H1 (cell line): ENCODE results near the gene ZNF726. TPM values are rescaled to one million over a fixed set of nuclear protein-coding genes. Genes with fewer than 3 reads are reported as not detected.

Experiments used
- CTCF ChIA-PET: fragments of 300-600 bp; sonication (Branson Sonifier 250); formaldehyde crosslinking; loops from one replicate; lab custom pipeline; 2021; ENCODE audit not compliant: partially characterized antibody; lab: Charles Lee
- POLR2A ChIA-PET: fragments of 300-600 bp; sonication (Branson Sonifier 250); formaldehyde crosslinking; loops from one replicate; lab custom pipeline; 2021; ENCODE audit warnings: inconsistent platforms; ENCODE audit not compliant: partially characterized antibody; lab: Charles Lee
- DNase-seq, 2 experiments: peaks; one replicate each; pipeline versions ENCODE4 v3.0.0 to v3.0.0-alpha.2; 2010 to 2022; ENCODE audit warnings: low spot score in 2 of 2, low read depth in 1 of 2, mixed read lengths in 1 of 2
- FAIRE-seq: peaks from 2 replicates; lab custom pipeline; 2011; peaks lifted over from hg19 to GRCh38; lab: Jason Lieb, UNC
- H2AFZ ChIP-seq: 2 replicates; pipeline ENCODE4 v1.8.1; 2012; ENCODE audit warnings: low read length, inconsistent platforms
- H2AK5ac ChIP-seq: 2 replicates; pipeline ENCODE4 v1.6.1; 2013; ENCODE audit warnings: low read depth, low read length
- H2BK120ac ChIP-seq: replicated peaks from 2 replicates; pipeline ENCODE3; 2013; ENCODE audit warnings: low read depth, low read length, inconsistent platforms
- H2BK12ac ChIP-seq: 2 replicates; pipeline ENCODE4 v1.6.1; 2013; ENCODE audit warnings: low read depth, low read length
- H2BK15ac ChIP-seq: 2 replicates; pipeline ENCODE4 v1.6.1; 2013; ENCODE audit warnings: low read length
- H2BK20ac ChIP-seq: 2 replicates; pipeline ENCODE4 v1.6.1; 2013; ENCODE audit warnings: low read length
- H2BK5ac ChIP-seq: 2 replicates; pipeline ENCODE4 v1.6.1; 2013; ENCODE audit warnings: low read depth, low read length
- H3K14ac ChIP-seq: 2 replicates; pipeline ENCODE4 v1.6.1; 2013; ENCODE audit warnings: inconsistent platforms; ENCODE audit not compliant: insufficient read length
- H3K18ac ChIP-seq: 2 replicates; pipeline ENCODE4 v1.6.1; 2013; ENCODE audit warnings: low read length; ENCODE audit errors: extremely low read depth
- H3K23ac ChIP-seq: 2 replicates; pipeline ENCODE4 v1.6.1; 2013; ENCODE audit warnings: inconsistent platforms; ENCODE audit not compliant: insufficient read length
- H3K23me2 ChIP-seq: 2 replicates; pipeline ENCODE4 v1.6.1; 2013; ENCODE audit warnings: low read depth, low read length
- H3K27ac ChIP-seq: 2 replicates; pipeline ENCODE4 v1.6.1; 2011; ENCODE audit warnings: low read depth, low read length, inconsistent platforms
- H3K27me3 ChIP-seq, 4 experiments: replicated peaks in 1 of 4; 1 replicate in 1 of 4; 2 replicates in 3 of 4; pipeline versions ENCODE4 v1.6.1 to v1.8.1; 2011 to 2013; ENCODE audit warnings: low read length in 3 of 4, mild to moderate bottlenecking in 3 of 4, inconsistent platforms in 2 of 4, mixed read lengths in 2 of 4, moderate library complexity in 1 of 4; ENCODE audit not compliant: control insufficient read depth in 3 of 4, insufficient read depth in 3 of 4; ENCODE audit errors: extremely low read depth in 1 of 4
- H3K36me3 ChIP-seq, 4 experiments: 2 replicates each; pipeline versions ENCODE4 v1.6.1 to v1.8.1; 2011 to 2013; ENCODE audit warnings: mild to moderate bottlenecking in 4 of 4, low read length in 3 of 4, moderate library complexity in 2 of 4, control low read depth in 1 of 4, inconsistent platforms in 1 of 4; ENCODE audit not compliant: insufficient read depth in 4 of 4, control insufficient read depth in 2 of 4
- H3K4ac ChIP-seq: replicated peaks from 2 replicates; pipeline ENCODE3; 2013; ENCODE audit warnings: low read length, low read depth, mixed read lengths, inconsistent platforms; ENCODE audit not compliant: insufficient read length
- H3K4me1 ChIP-seq, 4 experiments: replicated peaks in 1 of 4; 1 replicate in 1 of 4; 2 replicates in 3 of 4; pipeline versions ENCODE4 v1.6.1 to v1.8.1; 2011 to 2013; ENCODE audit warnings: low read length in 3 of 4, inconsistent platforms in 2 of 4, mixed read lengths in 1 of 4; ENCODE audit not compliant: insufficient read depth in 4 of 4, control insufficient read depth in 3 of 4
- H3K4me2 ChIP-seq, 2 experiments: 2 replicates each; pipeline versions ENCODE4 v1.6.1 to v1.8.1; 2011 to 2013; ENCODE audit warnings: low read depth in 2 of 2, low read length in 2 of 2, control low read depth in 1 of 2, inconsistent platforms in 1 of 2, mild to moderate bottlenecking in 1 of 2; ENCODE audit not compliant: insufficient read depth in 1 of 2
- H3K4me3 ChIP-seq, 4 experiments: fragments of 200-600, 300-600 bp in 1 of 4; sonication (generic), shearing (Covaris generic), sonication (Bioruptor Twin) in 1 of 4; 2 replicates each; pipeline versions ENCODE4 v1.5.1 to v1.8.1; 2011 to 2016; ENCODE audit warnings: low read length in 4 of 4, low read depth in 3 of 4, control low read depth in 2 of 4, inconsistent platforms in 2 of 4, mild to moderate bottlenecking in 2 of 4, mixed read lengths in 1 of 4, moderate library complexity in 1 of 4; ENCODE audit not compliant: insufficient read depth in 2 of 4; ENCODE audit errors: extremely low read depth in 1 of 4
- H3K56ac ChIP-seq: replicated peaks from 2 replicates; pipeline ENCODE3; 2013; ENCODE audit warnings: low read depth, mild to moderate bottlenecking, mixed read lengths, low read length, inconsistent platforms; ENCODE audit not compliant: insufficient read length
- H3K79me1 ChIP-seq: 2 replicates; pipeline ENCODE4 v1.6.1; 2013; ENCODE audit warnings: low read depth, low read length, control low read depth
- H3K79me2 ChIP-seq, 2 experiments: 2 replicates each; pipeline versions ENCODE4 v1.6.1 to v1.8.1; 2012 to 2013; ENCODE audit warnings: low read length in 2 of 2, mild to moderate bottlenecking in 2 of 2, inconsistent platforms in 1 of 2; ENCODE audit not compliant: insufficient read depth in 2 of 2, control insufficient read depth in 1 of 2
- H3K9ac ChIP-seq, 4 experiments: replicated peaks in 1 of 4; 1 replicate in 1 of 4; 2 replicates in 3 of 4; pipeline versions ENCODE4 v1.6.1 to v1.8.1; 2011 to 2013; ENCODE audit warnings: low read depth in 3 of 4, low read length in 3 of 4, control low read depth in 2 of 4, mild to moderate bottlenecking in 2 of 4, moderate library complexity in 2 of 4, inconsistent platforms in 1 of 4; ENCODE audit errors: extremely low read depth in 1 of 4
- H3K9me3 ChIP-seq, 2 experiments: 2 replicates each; pipeline versions ENCODE4 v1.6.1 to v1.8.1; 2012 to 2013; ENCODE audit warnings: mild to moderate bottlenecking in 2 of 2, moderate library complexity in 2 of 2, control low read depth in 1 of 2, inconsistent platforms in 1 of 2, low read depth in 1 of 2, low read length in 1 of 2, mixed read lengths in 1 of 2; ENCODE audit not compliant: insufficient read depth in 2 of 2
- H4K20me1 ChIP-seq, 2 experiments: replicated peaks in 1 of 2; 2 replicates each; pipeline versions ENCODE3 to v1.8.1; 2011 to 2013; ENCODE audit warnings: inconsistent platforms in 2 of 2, low read length in 2 of 2, mild to moderate bottlenecking in 1 of 2; ENCODE audit not compliant: insufficient read depth in 2 of 2, control insufficient read depth in 1 of 2
- H4K5ac ChIP-seq: 2 replicates; pipeline ENCODE4 v1.6.1; 2013; ENCODE audit warnings: low read length, low read depth, mixed read lengths, inconsistent platforms; ENCODE audit not compliant: insufficient read length
- H4K8ac ChIP-seq: 2 replicates; pipeline ENCODE4 v1.8.0; 2013; ENCODE audit warnings: mild to moderate bottlenecking, moderate library complexity, low read length, inconsistent platforms; ENCODE audit not compliant: insufficient read depth; ENCODE audit errors: extremely low read depth
- H4K91ac ChIP-seq: replicated peaks from 2 replicates; pipeline ENCODE3; 2013; ENCODE audit warnings: low read length, mixed read lengths, inconsistent platforms; ENCODE audit not compliant: insufficient read length
- BACH1 ChIP-seq: IDR thresholded peaks from 2 replicates; pipeline ENCODE4 v1.6.1; 2012; ENCODE audit warnings: low read length, improper control_type of control experiment
- CBX8 ChIP-seq: fragments of 300-800, 300-1000 bp; sonication (generic); IDR thresholded peaks from 2 replicates; pipeline ENCODE4 v1.7.1; 2016; ENCODE audit warnings: low read depth, low read length, borderline replicate concordance
- CHD1 ChIP-seq: IDR thresholded peaks from 2 replicates; pipeline ENCODE4 v1.6.1; 2012; ENCODE audit warnings: low read depth, low read length, improper control_type of control experiment
- EZH2 ChIP-seq: fragments of 200-600 bp; sonication (generic); IDR thresholded peaks from 2 replicates; pipeline ENCODE4 v1.7.1; 2012; ENCODE audit warnings: low read depth, mild to moderate bottlenecking, moderate library complexity, low read length, inconsistent platforms; ENCODE audit not compliant: severe bottlenecking
- GABPA ChIP-seq: IDR thresholded peaks from 2 replicates; pipeline ENCODE4 v1.6.1; 2011; ENCODE audit warnings: mild to moderate bottlenecking, low read length, moderate library complexity, borderline replicate concordance; ENCODE audit not compliant: insufficient read depth
- HDAC2 ChIP-seq, 2 experiments: fragments of 300-600 bp in 1 of 2; sonication (generic) in 1 of 2; IDR thresholded peaks; 2 replicates each; pipeline ENCODE4 v1.6.1; 2011 to 2012; ENCODE audit warnings: low read depth in 2 of 2, low read length in 2 of 2, mild to moderate bottlenecking in 2 of 2, moderate library complexity in 2 of 2, borderline replicate concordance in 1 of 2, inconsistent platforms in 1 of 2
- JUN ChIP-seq: IDR thresholded peaks from 2 replicates; pipeline ENCODE4 v1.6.1; 2011; ENCODE audit warnings: low read depth, mild to moderate bottlenecking, improper control_type of control experiment, low read length
- KDM4A ChIP-seq: IDR thresholded peaks from one replicate; pipeline ENCODE4 v1.7.1; 2012; ENCODE audit warnings: low read depth, mild to moderate bottlenecking, moderate library complexity, low read length, inconsistent platforms; ENCODE audit not compliant: severe bottlenecking
- POLR2A ChIP-seq, 2 experiments: IDR thresholded peaks; 1 replicate in 1 of 2; 2 replicates in 1 of 2; pipeline ENCODE4 v1.6.1; 2011; ENCODE audit warnings: low read depth in 2 of 2, low read length in 2 of 2, mild to moderate bottlenecking in 2 of 2; ENCODE audit errors: control extremely low read depth in 1 of 2
- POLR2AphosphoS5 ChIP-seq: IDR thresholded peaks from 2 replicates; pipeline ENCODE4 v1.6.1; 2011; ENCODE audit warnings: low read depth, low read length
- SRF ChIP-seq: IDR thresholded peaks from 2 replicates; pipeline ENCODE4 v1.6.1; 2011; ENCODE audit warnings: mild to moderate bottlenecking, low read depth, low read length, moderate library complexity
- TAF7 ChIP-seq: optimal IDR thresholded peaks from 2 replicates; pipeline ENCODE3; 2011; ENCODE audit warnings: low read depth, mild to moderate bottlenecking, inconsistent platforms, low read length, moderate library complexity, borderline replicate concordance
- ZNF274 ChIP-seq: IDR thresholded peaks from 2 replicates; pipeline ENCODE4 v1.7.0; 2012; ENCODE audit warnings: low read length, borderline replicate concordance; ENCODE audit errors: extremely low read depth
- WGBS, 2 experiments: shearing (Covaris generic) in 1 of 2; methylation state at CpG; one replicate each; pipeline versions ENCODE4 v1.1.6 to v1.1.7; 2013 to 2015; ENCODE audit warnings: low lambda C conversion rate in 2 of 2, mixed read lengths in 2 of 2, inconsistent platforms in 1 of 2, low coverage in 1 of 2, missing lambda C conversion rate in 1 of 2; ENCODE audit not compliant: insufficient replicate concordance in 2 of 2, insufficient coverage in 1 of 2, insufficient read length in 1 of 2; ENCODE audit errors: extremely low coverage in 1 of 2, missing lambda C conversion rate in 1 of 2; 5-methylcytosine and 5-hydroxymethylcytosine counted together
- polyA plus RNA-seq, 7 experiments: library from polyadenylated mRNA; depleted of rRNA in 3 of 7; stranded (reverse) in 5 of 7; unstranded in 2 of 7; fragments of >200 nt in 5 of 7; fragments of 200-250 nt in 2 of 7; gene quantifications; 1 replicate in 5 of 7; 2 replicates in 1 of 7; 4 replicates in 1 of 7; pipeline versions ENCODE4 v1.2.1 to v1.2.3, GENCODE V29; 2011 to 2013; ENCODE audit warnings: missing spikeins in 2 of 7, mixed read lengths in 2 of 7
- total RNA-seq: library from RNA; stranded (reverse); fragmentation: NEBNext Ultra II Directional; extraction: Animal tissue kit (Norgen Biotek cat#: 25700); gene quantifications from 2 replicates; pipeline ENCODE4 v1.2.1, GENCODE V29; 2021
- TF ChIP-seq, protein P1 (sequence below): IDR thresholded peaks from 2 replicates; pipeline ENCODE4 v1.6.1; 2012; ENCODE audit warnings: inconsistent platforms

The ZNF726 gene
- total and polyA plus RNA-seq, 2 of the 8 experiments (the other 6 are each of a cell fraction or from before 2014, with no cell fraction given) = not detected

DNA sequence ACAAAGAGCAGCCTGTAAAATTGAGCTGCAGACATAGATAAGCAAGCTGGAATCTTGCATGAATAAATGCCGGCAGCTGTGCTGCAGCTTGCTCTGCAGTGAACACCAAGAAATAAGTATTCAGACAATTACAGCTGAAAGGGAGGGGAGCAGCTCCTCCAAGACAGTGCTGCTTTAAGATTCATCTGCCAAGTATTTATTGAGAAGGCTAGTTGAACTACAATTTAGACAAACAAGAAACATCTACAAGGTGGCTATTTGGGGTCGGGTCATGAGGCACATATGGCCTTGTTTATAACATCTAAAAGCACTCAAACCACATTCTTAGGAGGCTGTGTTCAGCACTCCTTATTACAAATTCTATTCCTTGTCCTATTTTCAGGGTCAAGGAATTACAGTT lies 34.9 kb downstream of the ZNF726 start:
- no peak for DNase-seq
- H3K79me2 ChIP-seq = no peaks in the 10 kb centered on the region
- H3K27me3 ChIP-seq = no peaks in the 10 kb centered on the region
- H3K23me2 ChIP-seq = no peaks in the 10 kb centered on the region
- no peak overlapping the region for H3K27ac ChIP-seq
- peaks cover 61 to 62% of the 10 kb centered on the region in 2 experiments for H3K9me3 ChIP-seq
- no peaks in the 10 kb centered on the region for H3K4me1 ChIP-seq
- H2BK5ac ChIP-seq = no peak overlapping the region
- no peak overlapping the region for H2BK12ac ChIP-seq
- H2AFZ ChIP-seq = no peak overlapping the region
- no peak overlapping the region for H3K9ac ChIP-seq
- H4K20me1 ChIP-seq = no peaks in the 10 kb centered on the region
- H3K4ac ChIP-seq = no peak overlapping the region
- no peak overlapping the region for H3K4me3 ChIP-seq
- no peak overlapping the region for H3K18ac ChIP-seq
- ChIA-PET CTCF (no interaction called here), POLR2A (interaction anchor here (0.7 kb wide), 1 partner anchor 1000 kb away, joined by 3 read pairs; no protein-coding TSS in a partner anchor)
- no peak overlapping the region for H2BK20ac ChIP-seq
- no peak overlapping the region for H2BK15ac ChIP-seq
- H3K4me2 ChIP-seq = no peak overlapping the region
- no peak overlapping the region for H3K14ac ChIP-seq
- no peak overlapping the region for H4K5ac ChIP-seq
- H3K56ac ChIP-seq = no peak overlapping the region
- no peak overlapping the region for H4K8ac ChIP-seq
- FAIRE-seq = no peak
- no peaks in the 10 kb centered on the region for H3K36me3 ChIP-seq
- H2BK120ac ChIP-seq = no peak overlapping the region
- no peak overlapping the region for H2AK5ac ChIP-seq
- H4K91ac ChIP-seq = no peak overlapping the region
- 84% methylated on average over 2 of the region's 2 CpGs; no CpG with 5 or more reads in 1 of the 2 experiments for WGBS, 2 experiments
- no peaks in the 10 kb centered on the region for H3K79me1 ChIP-seq
- H3K23ac ChIP-seq = no peak overlapping the region
- TF ChIP-seq POLR2AphosphoS5 = no peak
- TF ChIP-seq JUN = no peak
- TF ChIP-seq EZH2 = no peak
- TF ChIP-seq HDAC2 (IDR thresholded peaks at IDR 0.05; ENCODE audit: borderline replicate concordance in 1 of 2, low read depth in 2 of 2, low read length in 2 of 2) = no peak
- TF ChIP-seq GABPA = no peak
- no peak for TF ChIP-seq CHD1
- no peak for TF ChIP-seq BACH1
- no peak for TF ChIP-seq TAF7
- no peak for TF ChIP-seq ZNF274
- no peak for TF ChIP-seq SRF
- no peak for TF ChIP-seq CBX8
- no peak for TF ChIP-seq POLR2A (IDR thresholded peaks at IDR 0.05; ENCODE audit: control extremely low read depth in 1 of 2, low read depth in 2 of 2, low read length in 2 of 2)
- no peak for TF ChIP-seq KDM4A
- TF ChIP-seq, protein P1, sequence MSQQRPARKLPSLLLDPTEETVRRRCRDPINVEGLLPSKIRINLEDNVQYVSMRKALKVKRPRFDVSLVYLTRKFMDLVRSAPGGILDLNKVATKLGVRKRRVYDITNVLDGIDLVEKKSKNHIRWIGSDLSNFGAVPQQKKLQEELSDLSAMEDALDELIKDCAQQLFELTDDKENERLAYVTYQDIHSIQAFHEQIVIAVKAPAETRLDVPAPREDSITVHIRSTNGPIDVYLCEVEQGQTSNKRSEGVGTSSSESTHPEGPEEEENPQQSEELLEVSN = no peak
